ENCODE data around the gene ANKRD13A. TPM values are rescaled to one million over a fixed set of nuclear protein-coding genes. Genes with fewer than 3 reads are reported as not detected.

The ANKRD13A gene
- total RNA-seq, 4 donors from 2014 or later: 96.1 to 189 (median 115) TPM

- peaks cover 14 to 34% (median 24%) of the 10 kb centered on the region in 4 donors for H3K4me1 ChIP-seq
- no peaks in the 10 kb centered on the region for H3K9me3 ChIP-seq
- no peak for DNase-seq
- peaks cover 0 to 26% (median 12%) of the 10 kb centered on the region in 4 donors for H3K36me3 ChIP-seq
- TF ChIP-seq EP300 (IDR thresholded peaks at IDR 0.05; ENCODE audit: low read depth) (no peak), POLR2AphosphoS5 (IDR thresholded peaks at IDR 0.05) (no peak), POLR2A (IDR thresholded peaks at IDR 0.05) (no peak), CTCF (IDR thresholded peaks at IDR 0.05) (no peak)
- H3K27me3 ChIP-seq: no peaks in the 10 kb centered on the region
- H3K27ac ChIP-seq: peak overlapping the region in 3 of 4 donors; percentile 23 to 28 (median 26)
- no peak overlapping the region for H3K4me3 ChIP-seq
- intact Hi-C loops (cut with DNase I; ENCODE audit: low total_unique reads): no loop called here
- in situ Hi-C loops (cut with MboI; ENCODE audit: low pct_ligation_motif_present in 1 of 4, low pct_unique_long_range_greater_than_20kb in 1 of 4, low sequenced_read_pairs in 3 of 4): no loop called here
- WGBS, 2 donors (ENCODE audit: low coverage in 1 of 2): 83 to 90% methylated on average over 1 to 11 of the region's 11 CpGs
Measured at GRCh38 chr12:109952160-109952858, 46.9 kb upstream of the ANKRD13A start.

- WGBS, 2 donors (ENCODE audit: low coverage in 1 of 2): 80 to 94% methylated on average over 1 to 8 of the region's 8 CpGs
- TF ChIP-seq EP300 (IDR thresholded peaks at IDR 0.05; ENCODE audit: low read depth) (no peak), POLR2AphosphoS5 (IDR thresholded peaks at IDR 0.05) (no peak), POLR2A (IDR thresholded peaks at IDR 0.05) (no peak), CTCF (IDR thresholded peaks at IDR 0.05) (no peak)
- intact Hi-C loops (cut with DNase I; ENCODE audit: low total_unique reads) (no loop called here), in situ Hi-C loops (cut with MboI; ENCODE audit: low pct_ligation_motif_present in 1 of 4, low pct_unique_long_range_greater_than_20kb in 1 of 4, low sequenced_read_pairs in 3 of 4) (no loop called here)
- no peak overlapping the region for H3K27ac ChIP-seq
- DNase-seq: no peak
- no peaks in the 10 kb centered on the region for H3K27me3 ChIP-seq
- peaks cover 0 to 28% (median 12%) of the 10 kb centered on the region in 4 donors for H3K36me3 ChIP-seq
- H3K9me3 ChIP-seq: no peaks in the 10 kb centered on the region
- H3K4me1 ChIP-seq: peaks cover 14 to 28% (median 21%) of the 10 kb centered on the region in 4 donors
- H3K4me3 ChIP-seq: no peak overlapping the region
Measured at GRCh38 chr12:109952873-109953272, 46.4 kb upstream of the ANKRD13A start.

GRCh38 chr12:109953656-109954055 lies 45.6 kb upstream of the ANKRD13A start:
- DNase-seq: no peak
- in situ Hi-C loops (cut with MboI; ENCODE audit: low pct_ligation_motif_present in 1 of 4, low pct_unique_long_range_greater_than_20kb in 1 of 4, low sequenced_read_pairs in 3 of 4): no loop called here
- Histone ChIP-seq H3K9me3 (no peaks in the 10 kb centered on the region), H3K4me3 (no peak overlapping the region), H3K36me3 (peaks cover 0 to 34% (median 12%) of the 10 kb centered on the region in 4 donors), H3K4me1 (peaks cover 14 to 28% (median 17%) of the 10 kb centered on the region in 4 donors), H3K27ac (no peak overlapping the region), H3K27me3 (no peaks in the 10 kb centered on the region)
- WGBS, 2 donors (ENCODE audit: low coverage in 1 of 2): 82 to 100% methylated on average over 1 to 5 of the region's 5 CpGs
- intact Hi-C loops (cut with DNase I; ENCODE audit: low total_unique reads): no loop called here
- TF ChIP-seq CTCF (IDR thresholded peaks at IDR 0.05) (no peak), EP300 (IDR thresholded peaks at IDR 0.05; ENCODE audit: low read depth) (no peak), POLR2AphosphoS5 (IDR thresholded peaks at IDR 0.05) (no peak), POLR2A (IDR thresholded peaks at IDR 0.05) (no peak)

- H3K4me3 ChIP-seq: no peak overlapping the region
- peaks cover 0 to 26% (median 7%) of the 10 kb centered on the region in 4 donors for H3K4me1 ChIP-seq
- peak overlapping the region in 2 of 4 donors; percentile 8 to 31 for H3K27ac ChIP-seq
- H3K36me3 ChIP-seq: peaks cover 0 to 38% (median 5%) of the 10 kb centered on the region in 4 donors
- in situ Hi-C loops (cut with MboI; ENCODE audit: low pct_ligation_motif_present in 1 of 4, low pct_unique_long_range_greater_than_20kb in 1 of 4, low sequenced_read_pairs in 3 of 4) (no loop called here), intact Hi-C loops (cut with DNase I; ENCODE audit: low total_unique reads) (no loop called here)
- WGBS, 2 donors (ENCODE audit: low coverage in 1 of 2): 88 to 97% methylated on average over 5 to 7 of the region's 7 CpGs
- TF ChIP-seq CTCF (IDR thresholded peaks at IDR 0.05) (no peak), POLR2A (IDR thresholded peaks at IDR 0.05) (no peak), POLR2AphosphoS5 (IDR thresholded peaks at IDR 0.05) (no peak), EP300 (IDR thresholded peaks at IDR 0.05; ENCODE audit: low read depth) (no peak)
- no peak for DNase-seq
- H3K27me3 ChIP-seq: no peaks in the 10 kb centered on the region
- H3K9me3 ChIP-seq: no peaks in the 10 kb centered on the region
Measured at GRCh38 chr12:109958374-109958773, 40.9 kb upstream of the ANKRD13A start.

All from transverse colon (tissue), 4 donors.